Keratinocyte (primary cell): Measurements from ENCODE around the gene ATP2B2. TPM values are rescaled to one million over a fixed set of nuclear protein-coding genes. Genes with fewer than 3 reads are reported as not detected.

Source experiments
- DNase-seq: peaks from one replicate; pipeline ENCODE4 v3.0.0-alpha.2; 2011; ENCODE audit warnings: low read depth, missing footprints, low spot score
- FAIRE-seq: peaks from 2 replicates; lab custom pipeline; 2011; peaks lifted over from hg19 to GRCh38; lab: Jason Lieb, UNC
- H2AFZ ChIP-seq: 2 replicates; pipeline ENCODE4 v1.6.0; 2012; ENCODE audit warnings: low read length, control low read depth, inconsistent platforms; ENCODE audit not compliant: control insufficient read depth
- H3K27ac ChIP-seq: 2 replicates; pipeline ENCODE4 v1.5.1; 2011; ENCODE audit warnings: low read length; ENCODE audit not compliant: control insufficient read depth, insufficient read depth
- H3K27me3 ChIP-seq: 3 replicates; pipeline ENCODE4 v1.6.0; 2011; ENCODE audit warnings: low read length; ENCODE audit not compliant: control insufficient read depth, insufficient read depth; ENCODE audit errors: extremely low read depth
- H3K36me3 ChIP-seq, 2 experiments: 2 replicates in 1 of 2; 3 replicates in 1 of 2; pipeline ENCODE4 v1.5.1; 2011; ENCODE audit warnings: low read length in 2 of 2, mild to moderate bottlenecking in 1 of 2; ENCODE audit not compliant: control insufficient read depth in 2 of 2, insufficient read depth in 2 of 2; ENCODE audit errors: extremely low read depth in 1 of 2
- H3K4me1 ChIP-seq: 3 replicates; pipeline ENCODE4 v1.5.1; 2011; ENCODE audit warnings: low read length; ENCODE audit not compliant: control insufficient read depth, insufficient read depth; ENCODE audit errors: extremely low read depth
- H3K4me2 ChIP-seq: 3 replicates; pipeline ENCODE4 v1.6.0; 2011; ENCODE audit warnings: low read depth, low read length; ENCODE audit not compliant: control insufficient read depth, insufficient read depth; ENCODE audit errors: extremely low read depth
- H3K4me3 ChIP-seq, 3 experiments: fragments of 200-600 bp in 1 of 3; sonication (generic) in 1 of 3; 2 replicates in 2 of 3; 3 replicates in 1 of 3; pipeline ENCODE4 v1.5.1; 2011 to 2016; ENCODE audit warnings: low read length in 3 of 3, mild to moderate bottlenecking in 3 of 3, control low read depth in 2 of 3, inconsistent platforms in 1 of 3, low read depth in 1 of 3, mixed read lengths in 1 of 3, mixed run types in 1 of 3, moderate library complexity in 1 of 3; ENCODE audit not compliant: control insufficient read depth in 2 of 3, insufficient read depth in 2 of 3; ENCODE audit errors: extremely low read depth in 1 of 3
- H3K79me2 ChIP-seq: 2 replicates; pipeline ENCODE4 v1.6.0; 2012; ENCODE audit warnings: low read length; ENCODE audit not compliant: control insufficient read depth, insufficient read depth
- H3K9ac ChIP-seq: 3 replicates; pipeline ENCODE4 v1.6.0; 2011; ENCODE audit warnings: low read length; ENCODE audit not compliant: control insufficient read depth, insufficient read depth; ENCODE audit errors: extremely low read depth
- H3K9me1 ChIP-seq: 3 replicates; pipeline ENCODE4 v1.6.0; 2011; ENCODE audit warnings: low read length; ENCODE audit not compliant: control insufficient read depth, insufficient read depth; ENCODE audit errors: extremely low read depth
- H3K9me3 ChIP-seq: 2 replicates; pipeline ENCODE4 v1.5.1; 2012; ENCODE audit warnings: low read depth, low read length; ENCODE audit not compliant: control insufficient read depth
- H4K20me1 ChIP-seq: 3 replicates; pipeline ENCODE4 v1.6.0; 2011; ENCODE audit warnings: low read length; ENCODE audit not compliant: control insufficient read depth, insufficient read depth; ENCODE audit errors: extremely low read depth
- CTCF ChIP-seq, 3 experiments: IDR thresholded peaks in 1 of 3; conservative IDR thresholded peaks in 1 of 3; optimal IDR thresholded peaks in 1 of 3; 2 replicates in 2 of 3; 3 replicates in 1 of 3; pipeline versions ENCODE3 to v1.5.1; 2011; ENCODE audit warnings: low read length in 3 of 3, mild to moderate bottlenecking in 3 of 3, moderate library complexity in 2 of 3, control low read depth in 1 of 3, inconsistent platforms in 1 of 3; ENCODE audit not compliant: insufficient read depth in 2 of 3; ENCODE audit errors: extremely low read depth in 1 of 3
- EZH2 ChIP-seq: IDR thresholded peaks from one replicate; pipeline ENCODE4 v1.6.1; 2012; ENCODE audit warnings: inconsistent platforms, mild to moderate bottlenecking, low read length, moderate library complexity
- dilution Hi-C: fragments of 300-500 bp; cut with MboI; formaldehyde crosslinking; loops from one replicate; pipeline ENCODE4 v1.7.0; 2020; ENCODE audit warnings: low sequenced_read_pairs; ENCODE audit not compliant: extremely low pct_ligation_motif_present
- polyA plus RNA-seq, 5 experiments: library from polyadenylated mRNA; depleted of rRNA in 3 of 5; stranded (reverse) in 3 of 5; stranded (forward) in 1 of 5; unstranded in 1 of 5; fragments of >200 nt; gene quantifications; 1 replicate in 1 of 5; 2 replicates in 3 of 5; 3 replicates in 1 of 5; pipeline versions ENCODE4 v1.2.1 to v1.2.3, GENCODE V29; 2011 to 2012; ENCODE audit warnings: missing spikeins in 2 of 5, low read depth in 1 of 5, low replicate concordance in 1 of 5

Gene ATP2B2
- polyA plus RNA-seq, 1 donor (not counting 4 experiments of a cell fraction or from before 2014, with no cell fraction given), result not detected

DNA sequence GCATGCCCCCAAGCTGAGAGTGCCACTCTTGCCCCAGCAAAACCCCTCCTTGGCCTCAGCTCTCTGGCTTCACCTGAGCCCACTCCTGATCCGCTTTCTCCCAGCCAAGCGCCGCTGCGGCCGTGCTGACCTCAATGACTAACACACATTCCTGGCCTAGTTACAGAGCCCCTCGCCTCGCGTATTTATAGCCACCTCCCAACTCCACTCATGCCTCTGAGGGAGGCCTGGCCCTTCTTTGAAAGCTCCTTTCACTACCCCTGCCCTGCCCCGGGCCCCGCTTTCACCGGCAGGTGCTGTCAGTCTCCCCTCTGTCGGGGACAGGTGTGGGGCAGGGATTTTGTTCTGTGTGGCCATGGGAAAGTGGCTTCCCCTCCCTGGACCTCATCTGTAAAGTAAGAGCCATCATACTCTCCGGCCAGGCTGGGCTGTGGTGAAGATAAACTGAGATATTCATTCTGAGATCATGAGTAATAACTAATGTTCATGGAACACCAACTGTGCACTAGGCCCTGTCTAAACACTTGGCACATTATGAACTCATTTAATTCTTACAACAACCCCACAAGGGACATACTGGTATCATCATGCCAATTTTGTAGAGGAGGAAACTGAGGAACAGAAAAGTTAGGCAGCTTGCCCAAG lies 13.2 kb upstream of the ATP2B2 start:
- no peak for DNase-seq
- no peaks in the 10 kb centered on the region for H3K79me2 ChIP-seq
- TF ChIP-seq EZH2 (no peak), CTCF (optimal IDR thresholded peaks at IDR 0.05 in 1 of 3, IDR thresholded peaks at IDR 0.05 in 1 of 3, conservative IDR thresholded peaks at IDR 0.05 in 1 of 3; ENCODE audit: extremely low read depth in 1 of 3, insufficient read depth in 2 of 3, low read length in 3 of 3) (no peak)
- no peaks in the 10 kb centered on the region for H3K9me1 ChIP-seq
- no peaks in the 10 kb centered on the region for H4K20me1 ChIP-seq
- H3K4me3 ChIP-seq, result no peak overlapping the region
- no peak overlapping the region for H3K9ac ChIP-seq
- dilution Hi-C loops, result no loop called here
- no peak for FAIRE-seq
- H3K9me3 ChIP-seq, result no peaks in the 10 kb centered on the region
- no peak overlapping the region for H2AFZ ChIP-seq
- no peaks in the 10 kb centered on the region for H3K36me3 ChIP-seq
- H3K4me2 ChIP-seq, result no peak overlapping the region
- H3K4me1 ChIP-seq, result peaks cover 5% of the 10 kb centered on the region
- H3K27ac ChIP-seq, result no peak overlapping the region
- H3K27me3 ChIP-seq, result peaks cover 34% of the 10 kb centered on the region

- H3K4me3 ChIP-seq, result no peak overlapping the region
- FAIRE-seq, result no peak
- TF ChIP-seq EZH2 (no peak), CTCF (optimal IDR thresholded peaks at IDR 0.05 in 1 of 3, IDR thresholded peaks at IDR 0.05 in 1 of 3, conservative IDR thresholded peaks at IDR 0.05 in 1 of 3; ENCODE audit: extremely low read depth in 1 of 3, insufficient read depth in 2 of 3, low read length in 3 of 3) (no peak)
- H3K4me2 ChIP-seq, result no peak overlapping the region
- no peak overlapping the region for H3K27ac ChIP-seq
- peaks cover 37% of the 10 kb centered on the region for H3K27me3 ChIP-seq
- H3K36me3 ChIP-seq, result no peaks in the 10 kb centered on the region
- H3K79me2 ChIP-seq, result no peaks in the 10 kb centered on the region
- DNase-seq, result no peak
- H3K9me1 ChIP-seq, result no peaks in the 10 kb centered on the region
- H3K4me1 ChIP-seq, result peaks cover 6% of the 10 kb centered on the region
- no peaks in the 10 kb centered on the region for H4K20me1 ChIP-seq
- no peak overlapping the region for H3K9ac ChIP-seq
- H2AFZ ChIP-seq, result no peak overlapping the region
- no peaks in the 10 kb centered on the region for H3K9me3 ChIP-seq
- dilution Hi-C loops, result no loop called here
These were observed 12.2 kb upstream of the ATP2B2 start for GRCh38 chr3:10517627-10518026.
